SK-N-MC (cell line): ENCODE results near the gene MLKL.

Source experiments
- EZH2 ChIP-seq: fragments of 200-600 bp; sonication (generic); IDR thresholded peaks from one replicate; pipeline ENCODE4 v1.6.1; 2017; ENCODE audit warnings: antibody characterized with exemption
- FOXP2 ChIP-seq: optimal IDR thresholded peaks from 2 replicates; pipeline ENCODE3; 2011; ENCODE audit warnings: mild to moderate bottlenecking, moderate library complexity; ENCODE audit not compliant: insufficient read depth; ENCODE audit errors: extremely low read length, control extremely low read depth
- POLR2AphosphoS5 ChIP-seq: IDR thresholded peaks from 2 replicates; pipeline ENCODE4 v1.6.1; 2012; ENCODE audit warnings: mild to moderate bottlenecking, low read depth, low read length, borderline replicate concordance

DNA sequence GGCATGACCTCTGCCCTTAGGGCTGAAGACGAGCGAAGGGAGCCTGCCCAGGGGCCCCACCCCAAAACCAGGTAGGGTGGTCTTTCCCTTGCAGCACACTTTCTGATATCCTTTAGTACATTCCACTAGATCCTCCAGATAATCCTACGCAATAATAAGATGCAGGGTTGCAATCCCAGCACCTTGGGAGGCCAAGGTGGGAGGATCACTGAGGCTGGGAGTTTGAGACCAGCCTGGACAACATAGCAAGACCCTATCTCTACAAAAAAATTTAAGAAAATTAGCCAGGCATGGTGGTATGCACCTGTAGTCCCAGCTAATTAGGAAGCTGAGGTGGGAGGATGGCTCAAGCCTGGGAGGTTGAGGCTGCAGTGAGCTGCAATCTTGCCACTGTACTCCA is 34.9 kb upstream of the MLKL start:
- no peak for TF ChIP-seq EZH2
- no peak for TF ChIP-seq POLR2AphosphoS5
- no peak for TF ChIP-seq FOXP2
